Esophagus muscularis mucosa (tissue), 4 donors: Measurements from ENCODE around the gene SH3RF3. TPM values are rescaled to one million over a fixed set of nuclear protein-coding genes. Genes with fewer than 3 reads are reported as not detected.

ENCODE experiments used
- DNase-seq: peaks from one replicate; pipeline ENCODE4 v3.0.0-alpha.2; 2017; ENCODE audit errors: extremely low spot score
- H3K27ac ChIP-seq, 4 donors: fragments of 200-600 bp; sonication (generic); replicated peaks in 1 of 4; 1 replicate in 3 of 4; 2 replicates in 1 of 4; pipeline ENCODE4 v1.5.1; 2016 to 2019; ENCODE audit warnings: mild to moderate bottlenecking in 1 of 4
- H3K27me3 ChIP-seq, 4 donors: fragments of 200-600 bp; sonication (generic); one replicate each; pipeline versions ENCODE4 v1.5.1 to v1.6.0; 2016 to 2019
- H3K36me3 ChIP-seq, 4 donors: fragments of 200-600 bp; sonication (generic); one replicate each; pipeline ENCODE4 v1.5.1; 2016 to 2019
- H3K4me1 ChIP-seq, 4 donors: fragments of 200-600 bp; sonication (generic); one replicate each; pipeline ENCODE4 v1.5.1; 2016 to 2019
- H3K4me3 ChIP-seq, 4 donors: fragments of 200-600 bp; sonication (generic); 1 replicate in 2 of 4; 2 replicates in 2 of 4; pipeline ENCODE4 v1.5.1; 2016 to 2019; ENCODE audit warnings: mild to moderate bottlenecking in 4 of 4, moderate library complexity in 1 of 4
- H3K9me3 ChIP-seq, 4 donors: fragments of 200-600 bp; sonication (generic); 1 replicate in 3 of 4; 2 replicates in 1 of 4; pipeline ENCODE4 v1.5.1; 2016 to 2019
- EP300 ChIP-seq: sonication (generic); formaldehyde crosslinking; IDR thresholded peaks from one replicate; pipeline ENCODE4 v1.6.1; 2017; ENCODE audit warnings: antibody characterized with exemption
- POLR2A ChIP-seq: fragments of 450-650 bp; IDR thresholded peaks from one replicate; pipeline ENCODE4 v1.6.1; 2017; ENCODE audit warnings: antibody characterized with exemption, moderate library complexity, mild to moderate bottlenecking, low read depth
- POLR2AphosphoS5 ChIP-seq, 2 donors: sonication (generic); formaldehyde crosslinking; IDR thresholded peaks; one replicate each; pipeline ENCODE4 v1.6.1; 2017; ENCODE audit warnings: antibody characterized with exemption in 2 of 2
- WGBS: methylation state at CpG from one replicate; pipeline ENCODE4 v1.1.5; 2018; 5-methylcytosine and 5-hydroxymethylcytosine counted together
- intact Hi-C: fragments of 100-400 bp; cut with DNase I; formaldehyde crosslinking; loops from one replicate; pipeline ENCODE4 v1.15.1; 2023
- total RNA-seq, 4 donors: library from RNA; depleted of rRNA; stranded (reverse); fragments of >200 nt; gene quantifications; one replicate each; pipeline versions ENCODE4 v1.1.0 to v1.2.1, GENCODE V29; 2016
- TF ChIP-seq, protein P1 (sequence below), 3 experiments: fragments of 200-600 bp in 2 of 3; fragments of 450-650 bp in 1 of 3; sonication (generic) in 2 of 3; IDR thresholded peaks; one replicate each; pipeline ENCODE4 v1.5.1; 2017 to 2019; ENCODE audit warnings: antibody characterized with exemption in 3 of 3, mild to moderate bottlenecking in 2 of 3, moderate library complexity in 1 of 3

The SH3RF3 gene
- total RNA-seq, 4 donors from 2014 or later: 6.3 to 17.5 (median 11.3) TPM

- DNase-seq: no peak
- H3K27ac ChIP-seq: no peak overlapping the region
- H3K4me3 ChIP-seq: no peak overlapping the region
- WGBS: 73% methylated on average over 17 of the region's 20 CpGs
- no peak for TF ChIP-seq POLR2AphosphoS5 (IDR thresholded peaks at IDR 0.05)
- TF ChIP-seq, protein P1, sequence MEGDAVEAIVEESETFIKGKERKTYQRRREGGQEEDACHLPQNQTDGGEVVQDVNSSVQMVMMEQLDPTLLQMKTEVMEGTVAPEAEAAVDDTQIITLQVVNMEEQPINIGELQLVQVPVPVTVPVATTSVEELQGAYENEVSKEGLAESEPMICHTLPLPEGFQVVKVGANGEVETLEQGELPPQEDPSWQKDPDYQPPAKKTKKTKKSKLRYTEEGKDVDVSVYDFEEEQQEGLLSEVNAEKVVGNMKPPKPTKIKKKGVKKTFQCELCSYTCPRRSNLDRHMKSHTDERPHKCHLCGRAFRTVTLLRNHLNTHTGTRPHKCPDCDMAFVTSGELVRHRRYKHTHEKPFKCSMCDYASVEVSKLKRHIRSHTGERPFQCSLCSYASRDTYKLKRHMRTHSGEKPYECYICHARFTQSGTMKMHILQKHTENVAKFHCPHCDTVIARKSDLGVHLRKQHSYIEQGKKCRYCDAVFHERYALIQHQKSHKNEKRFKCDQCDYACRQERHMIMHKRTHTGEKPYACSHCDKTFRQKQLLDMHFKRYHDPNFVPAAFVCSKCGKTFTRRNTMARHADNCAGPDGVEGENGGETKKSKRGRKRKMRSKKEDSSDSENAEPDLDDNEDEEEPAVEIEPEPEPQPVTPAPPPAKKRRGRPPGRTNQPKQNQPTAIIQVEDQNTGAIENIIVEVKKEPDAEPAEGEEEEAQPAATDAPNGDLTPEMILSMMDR (IDR thresholded peaks at IDR 0.05): peak; percentile 16 to 47 (median 39)
- H3K36me3 ChIP-seq: no peaks in the 10 kb centered on the region
- no peaks in the 10 kb centered on the region for H3K27me3 ChIP-seq
- intact Hi-C loops: loop anchor here (10.0 kb wide), 1 partner anchor 592 kb away; no protein-coding TSS in a partner anchor
- H3K9me3 ChIP-seq: no peaks in the 10 kb centered on the region
- peaks cover 13 to 21% (median 17%) of the 10 kb centered on the region in 4 donors for H3K4me1 ChIP-seq
Observed at GRCh38 chr2:109516445-109517117, 387.6 kb downstream of the SH3RF3 start.

- intact Hi-C loops: loop anchor here (10.0 kb wide), 1 partner anchor 593 kb away; no protein-coding TSS in a partner anchor
- TF ChIP-seq, protein P1 (IDR thresholded peaks at IDR 0.05): no peak
- TF ChIP-seq POLR2A: no peak
- no peak for TF ChIP-seq EP300
- TF ChIP-seq POLR2AphosphoS5 (IDR thresholded peaks at IDR 0.05): no peak
- Histone ChIP-seq H3K9me3 (no peaks in the 10 kb centered on the region), H3K4me1 (peaks cover 13 to 21% (median 17%) of the 10 kb centered on the region in 4 donors), H3K4me3 (no peak overlapping the region), H3K27me3 (no peaks in the 10 kb centered on the region), H3K36me3 (no peaks in the 10 kb centered on the region), H3K27ac (no peak overlapping the region)
- DNase-seq: no peak
- 90% methylated on average over 8 of the region's 26 CpGs for WGBS
Observed at GRCh38 chr2:109517118-109517889, 388.3 kb downstream of the SH3RF3 start.

DNA sequence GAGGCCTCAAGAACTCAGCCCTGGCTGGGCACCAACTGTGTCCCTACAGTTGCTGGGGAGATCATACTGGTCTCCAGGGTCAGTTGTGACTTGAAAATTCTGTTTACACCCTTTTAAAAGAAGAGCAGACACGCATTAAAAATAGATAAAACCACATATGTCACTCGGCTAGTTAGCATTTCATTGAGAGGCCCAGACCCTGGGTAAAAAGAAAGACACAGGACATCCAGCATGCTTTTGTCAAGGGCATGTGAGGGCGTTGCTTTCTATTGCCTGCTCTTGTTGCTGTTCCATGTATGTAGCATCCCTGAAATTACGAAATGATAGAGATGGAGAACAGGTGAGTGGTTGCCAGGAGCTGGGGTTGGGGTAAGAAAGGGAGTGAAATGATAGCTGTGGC is 390.5 kb downstream of the SH3RF3 start:
- H3K36me3 ChIP-seq: no peaks in the 10 kb centered on the region
- H3K9me3 ChIP-seq: no peaks in the 10 kb centered on the region
- TF ChIP-seq POLR2A (no peak), POLR2AphosphoS5 (IDR thresholded peaks at IDR 0.05) (no peak), EP300 (no peak)
- TF ChIP-seq, protein P1 (IDR thresholded peaks at IDR 0.05): no peak
- WGBS: 91% methylated on average over 4 of the region's 4 CpGs
- H3K4me3 ChIP-seq: no peak overlapping the region
- H3K4me1 ChIP-seq: peaks cover 2 to 6% (median 6%) of the 10 kb centered on the region in 4 donors
- no peak overlapping the region for H3K27ac ChIP-seq
- intact Hi-C loops: loop anchor here (10.0 kb wide), 1 partner anchor 595 kb away; no protein-coding TSS in a partner anchor
- no peak for DNase-seq
- no peaks in the 10 kb centered on the region for H3K27me3 ChIP-seq

DNA sequence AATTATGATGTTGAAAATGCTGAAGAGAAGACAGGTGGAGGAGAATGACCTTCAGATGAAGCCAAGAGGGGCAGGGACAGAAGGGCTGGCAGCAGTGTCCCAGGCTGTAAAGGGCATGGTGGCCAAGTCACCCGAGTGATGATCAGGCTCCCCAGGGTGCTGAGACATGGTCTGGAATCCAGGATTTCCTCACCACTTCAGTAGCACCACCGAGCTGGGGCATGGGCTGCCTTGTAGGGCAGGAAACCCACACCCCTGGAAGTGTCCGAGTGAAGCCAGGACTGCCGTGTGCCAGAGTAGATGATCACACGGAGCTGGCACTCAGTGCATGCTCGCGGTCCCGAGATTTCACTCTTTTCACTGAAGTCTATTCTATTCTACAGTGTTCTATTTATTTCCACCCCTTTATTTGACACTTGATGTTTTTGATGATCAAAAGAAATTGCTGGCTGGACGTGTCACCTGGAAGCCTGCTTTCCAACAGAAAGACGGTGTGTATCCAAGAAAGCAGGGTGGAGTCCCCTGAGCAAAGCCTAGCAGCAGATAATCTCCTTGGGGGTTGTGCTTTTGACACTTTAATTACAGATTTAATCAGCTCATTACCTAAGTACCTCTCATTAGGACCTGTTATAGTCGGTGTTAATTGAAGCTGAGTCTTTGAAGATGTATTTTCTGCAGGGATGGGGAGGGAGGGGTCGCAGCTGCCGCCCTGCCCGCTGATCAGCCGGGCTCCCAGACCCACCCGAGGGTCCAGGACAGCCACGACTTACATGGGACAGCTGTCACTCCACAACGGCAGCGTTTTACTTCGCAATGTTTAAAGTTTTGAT is 392.4 kb downstream of the SH3RF3 start:
- TF ChIP-seq POLR2AphosphoS5 (IDR thresholded peaks at IDR 0.05) (no peak), EP300 (no peak), POLR2A (no peak)
- TF ChIP-seq, protein P1 (IDR thresholded peaks at IDR 0.05): no peak
- DNase-seq: no peak
- H3K9me3 ChIP-seq: no peaks in the 10 kb centered on the region
- intact Hi-C loops: no loop called here
- no peaks in the 10 kb centered on the region for H3K36me3 ChIP-seq
- peaks cover 0 to 1% (median 0%) of the 10 kb centered on the region in 4 donors for H3K27me3 ChIP-seq
- H3K27ac ChIP-seq: no peak overlapping the region
- 82% methylated on average over 20 of the region's 20 CpGs for WGBS
- H3K4me1 ChIP-seq: no peaks in the 10 kb centered on the region
- H3K4me3 ChIP-seq: no peak overlapping the region
